K562 (cell line): ENCODE measurements around the gene BRAT1. TPM values are rescaled to one million over a fixed set of nuclear protein-coding genes. Genes with fewer than 3 reads are reported as not detected.

Source experiments
- AFF4 ChIP-seq: sonication (generic); formaldehyde crosslinking; IDR thresholded peaks from 2 replicates; pipeline ENCODE4 v1.8.0; 2023; ENCODE audit warnings: mild to moderate bottlenecking, missing genetic modification reagents
- CBFA2T2 ChIP-seq: fragments of 450-650 bp; conservative IDR thresholded peaks from 2 replicates; pipeline ENCODE4 v1.6.1; 2017; ENCODE audit warnings: mild to moderate bottlenecking
- ESRRA ChIP-seq: fragments of 450-650 bp; IDR thresholded peaks from 2 replicates; pipeline ENCODE4 v1.6.1; 2014; ENCODE audit warnings: low read depth, mild to moderate bottlenecking, moderate library complexity, borderline replicate concordance
- FIP1L1 ChIP-seq: fragments of 200-400 bp; formaldehyde crosslinking; IDR thresholded peaks from 2 replicates; pipeline ENCODE4 v1.6.1; 2018; ENCODE audit warnings: mild to moderate bottlenecking, low read depth, low read length; ENCODE audit not compliant: poor library complexity, severe bottlenecking
- GTF2E2 ChIP-seq: fragments of 200-800 bp; sonication (Bioruptor generic); IDR thresholded peaks from 2 replicates; pipeline ENCODE4 v1.6.1; 2016; ENCODE audit warnings: missing genetic modification characterization, missing compliant biosample characterization
- MBD1 ChIP-seq: fragments of 250-450 bp; sonication (Bioruptor Pico); IDR thresholded peaks from 2 replicates; pipeline ENCODE4 v1.8.0; 2022; ENCODE audit warnings: inconsistent platforms
- NFIC ChIP-seq: fragments of 450-650 bp; IDR thresholded peaks from 2 replicates; pipeline ENCODE4 v1.6.1; 2017; ENCODE audit warnings: mild to moderate bottlenecking, inconsistent platforms
- STAG1 ChIP-seq: sonication (generic); formaldehyde crosslinking; IDR thresholded peaks from 2 replicates; pipeline ENCODE4 v1.5.0; 2020; ENCODE audit warnings: missing genetic modification reagents, borderline replicate concordance
- TFAP4 ChIP-seq: sonication (generic); formaldehyde crosslinking; IDR thresholded peaks from 2 replicates; pipeline ENCODE4 v1.8.0; 2022; ENCODE audit warnings: missing genetic modification reagents, mild to moderate bottlenecking, moderate library complexity, borderline replicate concordance
- THAP12 ChIP-seq: fragments of 250-450 bp; sonication (Bioruptor Pico); IDR thresholded peaks from 2 replicates; pipeline ENCODE4 v1.9.0; 2021; ENCODE audit warnings: mild to moderate bottlenecking, inconsistent platforms
- ZNF197 ChIP-seq: fragments of 200-800 bp; sonication (Bioruptor generic); IDR thresholded peaks from 2 replicates; pipeline ENCODE4 v1.6.1; 2016; ENCODE audit warnings: low read depth, missing genetic modification characterization, missing compliant biosample characterization
- ZNF24 ChIP-seq: fragments of 450-650 bp; IDR thresholded peaks from 2 replicates; pipeline ENCODE4 v1.6.1; 2016
- polyA plus RNA-seq, 8 experiments: library from polyadenylated mRNA; depleted of rRNA in 4 of 8; stranded (reverse) in 5 of 8; unstranded in 3 of 8; fragments of >200 nt; fragmentation: Nextera tagmentation in 2 of 8; fragmentation: Illumina TruSeq in 1 of 8; extraction: Ambion mirVana in 2 of 8; extraction: Trizol in 1 of 8; gene quantifications; 2 replicates each; pipeline versions ENCODE4 v1.2.1 to v1.2.3, GENCODE V29; 2011 to 2014; ENCODE audit warnings: inconsistent platforms in 1 of 8, missing spikeins in 1 of 8
- total RNA-seq, 7 experiments: library from RNA; depleted of rRNA in 6 of 7; stranded (reverse); fragments of >200 nt in 6 of 7; fragmentation: Illumina TruSeq in 2 of 7; extraction: Trizol in 2 of 7; gene quantifications; 2 replicates each; pipeline versions ENCODE4 v1.2.1 to v1.2.3, GENCODE V29; 2011 to 2021; ENCODE audit warnings: low replicate concordance in 1 of 7

Gene BRAT1
- total and polyA plus RNA-seq, 9 of the 15 experiments (the other 6 are each of a cell fraction or from before 2014, with no cell fraction given): 0.13 to 49.6 (median 10.5) TPM

- no peak for TF ChIP-seq THAP12
- no peak for TF ChIP-seq FIP1L1
- TF ChIP-seq GTF2E2: no peak
- no peak for TF ChIP-seq ESRRA
- no peak for TF ChIP-seq ZNF197 (CRISPR knock-in tag)
- TF ChIP-seq MBD1 (CRISPR knock-in tag): no peak
- TF ChIP-seq STAG1 (CRISPR knock-in tag): 0 out of 2 replicates have a peak, but pooled peaks have one; percentile 9
- TF ChIP-seq TFAP4 (CRISPR knock-in tag): no peak
- TF ChIP-seq ZNF24: no peak
- no peak for TF ChIP-seq NFIC
- TF ChIP-seq CBFA2T2: no peak; the same call in 1 of the 2 replicates
- no peak for TF ChIP-seq AFF4 (CRISPR knock-in tag)
These were observed 44.2 kb downstream of the BRAT1 start (continued) for GRCh38 chr7:2510909-2511768.
